Activated T-helper 1 cell treated with Interleukin-2 at 50 U/mL for 16 hours (primary cell): Measurements from ENCODE around the gene CD248.
"Not testable (repeated sequence)": the region's sequence is repeated elsewhere in the genome, so short reads cannot be mapped to it uniquely, and the experiment has no call there.

Experiments used
- DNase-seq: peaks from one replicate; pipeline ENCODE4 v3.0.0-alpha.2; 2020; ENCODE audit warnings: low read depth

The CD248 gene

GRCh38 chr11:66313321-66314185 is 3.3 kb downstream of the CD248 start:
- DNase-seq = no peak

DNA sequence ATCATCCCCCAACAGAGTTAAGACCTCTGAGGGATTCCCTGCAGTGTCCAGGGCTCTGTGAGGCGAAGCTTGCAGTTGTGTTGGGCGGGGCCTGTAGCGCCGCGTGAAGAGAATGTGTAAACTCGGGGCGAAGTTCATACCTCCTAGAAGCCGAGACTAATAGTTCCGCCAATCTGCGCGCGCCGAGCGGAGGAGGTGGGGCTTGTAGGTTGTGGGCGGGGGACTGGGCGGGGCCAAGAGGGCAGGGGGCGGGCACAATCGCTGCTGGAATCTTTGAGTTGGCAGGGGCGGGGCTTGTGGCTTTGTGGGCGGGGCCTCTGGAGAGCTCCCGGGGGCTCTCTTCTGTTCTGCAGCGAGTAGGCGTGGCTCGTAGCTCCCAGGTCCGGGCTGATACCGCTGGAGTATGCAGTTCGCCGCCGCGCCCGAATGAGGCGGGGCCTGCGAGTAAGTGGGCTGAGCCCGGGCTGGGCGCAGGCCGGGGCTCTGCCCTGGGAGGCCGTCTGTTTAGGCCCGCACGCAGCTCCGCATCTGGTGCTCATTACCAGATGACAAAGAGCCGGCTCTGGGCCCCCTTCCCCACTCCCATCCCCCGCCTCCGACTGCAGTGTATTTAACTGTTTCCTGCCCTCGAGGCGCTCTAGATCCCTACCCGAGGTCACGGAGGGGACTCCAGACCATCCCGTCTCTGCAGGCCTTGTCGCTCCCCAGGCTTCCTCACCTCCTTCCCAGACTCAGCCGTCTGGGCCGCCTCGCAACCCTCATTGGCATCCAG is 4.1 kb downstream of the CD248 start:
- DNase-seq = peak; percentile 93

DNA sequence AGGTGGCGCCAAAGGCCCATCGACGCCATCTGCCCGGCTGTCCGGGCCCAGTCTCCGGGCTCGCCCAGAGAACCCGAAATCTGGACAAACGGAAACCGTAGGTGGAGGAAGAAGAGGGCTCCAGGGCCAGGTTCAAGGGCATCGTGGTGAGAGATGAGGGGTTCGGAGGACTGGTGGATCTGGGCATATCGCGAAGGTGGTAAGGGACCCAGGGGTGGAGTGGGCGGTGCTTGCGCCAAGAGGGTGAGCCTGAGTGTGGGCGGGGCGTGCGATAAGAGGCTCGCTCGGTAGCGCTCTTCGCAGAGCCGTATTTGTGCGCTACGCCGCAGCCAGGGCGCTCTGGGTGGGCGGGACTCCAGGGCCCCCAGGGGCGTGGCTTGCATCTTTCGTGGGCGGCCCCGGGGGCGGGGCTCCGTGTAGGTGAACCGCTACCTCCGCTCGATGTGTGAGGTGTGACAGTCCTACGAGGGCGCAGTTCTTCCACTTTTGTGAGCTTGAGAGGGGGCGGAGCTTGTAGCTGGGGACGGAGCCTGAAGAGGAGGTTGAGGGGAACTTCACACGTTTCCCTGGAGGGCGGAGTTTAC is 4.8 kb downstream of the CD248 start:
- DNase-seq = peak; percentile 99

DNA sequence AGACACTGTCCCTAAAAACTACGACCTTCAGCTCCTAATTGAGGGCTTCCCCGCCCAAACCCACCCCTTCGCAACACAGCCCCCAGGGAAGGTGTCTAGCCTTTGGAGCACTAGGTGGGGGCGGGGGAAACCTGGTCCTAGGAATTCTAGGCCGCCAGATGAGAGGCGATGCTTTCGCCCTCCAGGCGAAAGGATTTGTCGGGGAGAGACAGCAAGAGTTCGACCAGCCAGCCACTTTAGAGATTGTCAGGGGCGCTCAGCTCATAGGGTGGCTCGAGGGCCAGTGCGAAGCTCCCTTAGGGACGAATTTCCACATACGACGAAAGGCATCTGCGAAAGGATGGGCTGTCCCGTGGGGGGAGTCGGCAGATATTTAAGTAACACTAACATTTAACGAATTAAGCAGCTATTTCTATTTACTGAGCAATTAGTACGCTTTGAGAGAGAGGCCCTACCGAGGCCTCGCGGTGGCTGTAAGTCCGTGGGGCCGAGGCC is 5.3 kb downstream of the CD248 start:
- no peak for DNase-seq

DNA sequence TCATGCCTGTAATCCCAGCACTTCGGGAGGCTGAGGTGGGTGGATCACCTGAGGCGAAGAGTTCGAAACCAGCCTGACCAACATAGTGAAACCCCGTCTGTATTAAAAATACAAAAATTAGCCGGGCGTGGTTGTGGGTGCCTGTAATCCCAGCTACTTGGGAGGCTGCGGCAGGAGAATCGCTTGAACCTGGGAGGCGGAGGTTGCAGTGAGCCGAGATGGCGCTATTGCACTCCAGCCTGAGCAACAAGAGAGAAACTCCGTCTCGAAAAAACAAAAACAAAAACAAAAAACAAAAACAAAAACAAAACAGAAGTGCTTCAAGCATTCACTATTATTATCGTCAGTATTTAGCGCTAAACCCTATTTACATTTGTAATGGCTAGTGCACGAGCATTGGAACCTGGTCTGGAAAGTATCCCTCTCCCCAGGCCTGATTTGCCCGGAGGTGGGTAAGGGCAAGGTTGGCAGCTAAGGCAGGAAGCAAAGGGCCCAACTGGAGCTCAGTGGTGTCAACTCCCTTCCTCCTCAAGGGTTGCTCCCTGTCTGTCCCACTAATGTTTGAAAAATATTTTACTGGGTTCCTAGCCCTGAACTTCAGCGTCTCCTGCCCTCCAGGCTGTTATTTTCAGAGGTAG is 5.9 kb downstream of the CD248 start:
- DNase-seq = not testable (repeated sequence)

DNA sequence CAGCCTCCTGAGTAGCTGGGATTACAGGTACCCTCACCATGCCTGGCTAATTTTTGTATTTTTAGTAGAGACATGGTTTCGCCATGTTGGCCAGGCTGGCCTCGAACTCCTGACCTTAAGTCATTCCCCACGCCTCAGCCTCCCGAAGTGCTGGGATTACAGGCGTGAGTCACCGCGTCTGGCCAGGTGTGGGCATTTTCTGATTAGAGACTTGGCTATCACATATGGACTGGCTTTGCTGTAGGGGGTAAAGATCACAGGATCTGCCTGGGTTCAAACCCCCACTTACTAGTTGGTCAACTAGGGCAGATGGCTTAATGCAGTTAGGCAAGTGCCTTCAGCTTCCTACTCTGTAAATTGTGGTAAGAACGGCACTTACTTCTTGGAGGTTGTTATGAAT is 6.5 kb downstream of the CD248 start:
- no peak for DNase-seq

- DNase-seq = no peak
Measured at GRCh38 chr11:66309475-66309874, 7.4 kb downstream of the CD248 start.

- no peak for DNase-seq
Measured at GRCh38 chr11:66302656-66303055, 14.2 kb downstream of the CD248 start.

- DNase-seq = no peak
Measured at GRCh38 chr11:66299186-66299585, 17.7 kb downstream of the CD248 start.

- DNase-seq = no peak
Measured at GRCh38 chr11:66297610-66298009, 19.2 kb downstream of the CD248 start.

DNA sequence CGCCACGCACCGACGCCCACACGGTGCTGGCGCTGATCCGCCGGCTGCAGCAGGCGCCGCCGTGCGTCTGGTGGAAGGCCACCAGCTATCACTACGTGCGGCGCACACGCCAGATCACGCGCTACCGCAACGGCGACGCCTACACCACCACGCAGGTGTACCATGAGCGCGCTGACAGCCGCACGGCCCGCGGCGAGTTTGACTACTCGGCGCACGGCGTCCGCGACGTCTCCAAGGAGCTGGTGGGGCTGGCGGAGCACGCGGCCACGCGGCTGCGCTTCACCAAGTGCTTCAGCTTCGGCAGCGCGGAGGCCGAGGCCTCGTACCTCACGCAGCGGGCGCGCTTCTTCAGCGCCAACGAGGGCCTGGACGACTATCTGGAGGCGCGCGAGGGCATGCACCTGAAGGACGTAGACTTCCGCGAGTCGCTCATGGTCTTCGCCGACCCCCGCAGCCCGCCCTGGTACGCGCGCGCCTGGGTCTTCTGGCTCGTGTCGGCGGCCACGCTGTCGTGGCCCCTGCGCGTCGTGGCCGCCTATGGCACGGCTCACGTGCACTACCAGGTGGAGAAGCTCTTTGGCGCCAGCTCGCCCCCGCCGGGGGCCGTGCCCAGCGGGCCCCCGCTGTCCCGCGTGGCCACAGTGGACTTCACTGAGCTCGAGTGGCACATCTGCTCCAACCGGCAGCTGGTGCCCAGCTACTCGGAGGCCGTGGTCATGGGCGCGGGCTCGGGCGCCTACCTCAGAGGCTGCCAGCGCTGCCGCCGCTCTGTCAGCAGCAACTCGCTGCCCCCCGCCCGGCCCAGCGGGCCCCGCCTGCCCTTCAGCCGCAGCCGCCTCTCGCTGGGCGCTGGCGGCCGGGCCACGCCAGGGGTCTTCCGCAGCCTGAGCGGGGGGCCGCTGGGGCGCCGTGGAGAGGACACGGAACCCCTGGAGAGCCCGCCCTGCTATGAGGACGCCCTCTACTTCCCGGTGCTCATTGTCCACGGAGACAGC is 21.9 kb downstream of the CD248 start:
- no peak for DNase-seq

- no peak for DNase-seq
Measured at GRCh38 chr11:66293777-66294625, 22.8 kb downstream of the CD248 start.

- DNase-seq = no peak
Measured at GRCh38 chr11:66293352-66293751, 23.5 kb downstream of the CD248 start.

- no peak for DNase-seq
Measured at GRCh38 chr11:66292543-66293332, 24.1 kb downstream of the CD248 start.

DNA sequence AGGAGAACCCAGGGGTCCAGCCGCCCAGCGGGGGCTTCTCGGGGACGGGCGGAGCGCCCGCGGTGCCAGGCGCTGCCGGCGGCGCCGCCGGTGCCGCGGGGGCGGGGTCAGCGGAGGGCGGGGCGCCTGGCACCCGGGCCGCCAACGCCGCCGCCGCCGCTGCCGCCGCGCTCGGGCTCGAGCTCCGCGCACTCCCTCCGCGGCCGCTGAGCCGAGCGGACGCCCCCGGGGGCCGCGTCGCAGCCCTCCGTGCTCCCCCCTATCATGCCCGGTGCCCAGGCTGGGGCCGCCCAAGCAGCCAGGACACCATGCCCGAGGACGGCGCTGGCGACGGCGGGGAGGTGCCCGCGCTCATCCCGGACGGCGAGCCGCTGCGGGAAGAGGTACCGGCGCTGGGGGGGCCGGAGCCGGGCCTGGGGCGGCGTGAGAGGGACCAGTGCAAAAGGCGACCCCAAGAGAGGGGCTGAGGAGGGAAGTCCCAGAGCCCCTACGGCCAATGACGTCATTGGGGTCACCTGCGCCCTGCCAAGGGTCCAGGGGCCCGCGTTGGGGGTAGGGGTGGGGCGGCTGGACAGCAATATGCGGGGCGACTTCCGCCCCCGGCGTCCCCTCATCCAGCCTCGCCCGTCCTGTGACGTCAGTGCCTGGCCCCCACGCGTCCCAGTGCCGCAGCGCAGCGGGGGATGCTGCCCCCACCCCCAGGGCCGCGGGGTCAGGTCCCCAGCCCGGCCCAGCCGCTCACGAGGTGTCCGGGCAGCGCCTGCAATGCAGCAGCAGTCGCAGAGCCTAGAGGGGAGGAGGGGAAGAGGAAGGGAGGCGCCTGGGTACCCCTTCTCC is 24.9 kb downstream of the CD248 start, which contains the start of gene TMEM151A:
TMEM151A (plus strand) TSS at position 189 of the 837 bp plus-strand sequence; CDS start at position 309, 120 bp downstream.
- no peak for DNase-seq

DNA sequence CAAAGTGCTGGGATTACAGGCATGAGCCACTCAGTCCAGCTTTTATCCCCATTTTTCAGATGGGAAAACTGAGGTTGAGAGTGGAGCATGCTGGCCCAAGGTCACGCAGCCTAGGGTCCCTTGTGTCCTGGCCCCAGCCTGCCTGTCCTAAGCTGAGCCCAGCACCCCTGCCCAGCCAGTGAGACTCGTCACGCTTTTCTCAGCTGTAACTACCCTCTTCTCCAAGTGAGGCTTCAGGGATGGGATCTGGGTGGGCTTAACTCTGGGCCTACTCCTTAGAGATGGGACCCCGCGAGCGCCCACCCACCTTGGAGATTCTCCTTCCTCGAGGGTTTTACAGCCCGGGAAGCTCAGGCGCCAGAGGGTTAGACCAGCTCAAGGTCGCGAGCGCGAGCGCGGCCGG is 25.5 kb downstream of the CD248 start:
- DNase-seq = no peak

- DNase-seq = no peak
Measured at GRCh38 chr11:66290330-66290621, 26.6 kb downstream of the CD248 start.
